DND-41 (cell line): ENCODE data around the gene EML1.

ENCODE experiments used
- CTCF ChIP-seq: IDR thresholded peaks from 2 replicates; pipeline ENCODE4 v1.5.1; 2012; ENCODE audit warnings: borderline replicate concordance, low read length, moderate library complexity, mild to moderate bottlenecking; ENCODE audit not compliant: poor library complexity, severe bottlenecking; ENCODE audit errors: extremely low read depth
- EZH2 ChIP-seq: IDR thresholded peaks from 3 replicates; pipeline ENCODE4 v1.6.1; 2012; ENCODE audit warnings: borderline replicate concordance, low read depth, mild to moderate bottlenecking, moderate library complexity, low read length, inconsistent platforms; ENCODE audit not compliant: severe bottlenecking

GRCh38 chr14:99780690-99781089 lies 12.5 kb upstream of the EML1 start:
- TF ChIP-seq CTCF (no peak), EZH2 (no peak)
